GM06990 (cell line): ENCODE results near the gene TRIM41.
"Not testable (repeated sequence)": the region's sequence is repeated elsewhere in the genome, so short reads cannot be mapped to it uniquely, and the experiment has no call there.

Experiments
- DNase-seq: peaks from one replicate; pipeline ENCODE4 v3.0.0-alpha.2; 2011; ENCODE audit not compliant: insufficient read length; ENCODE audit errors: extremely low read depth
- H3K27me3 ChIP-seq: replicated peaks from 2 replicates; pipeline ENCODE4 v1.6.0; 2011; ENCODE audit warnings: low read length; ENCODE audit not compliant: control insufficient read depth, insufficient read depth
- H3K36me3 ChIP-seq: 2 replicates; pipeline ENCODE4 v1.5.1; 2011; ENCODE audit warnings: low read length; ENCODE audit not compliant: control insufficient read depth, insufficient read depth
- H3K4me3 ChIP-seq: replicated peaks from 2 replicates; pipeline ENCODE4 v1.5.1; 2011; ENCODE audit warnings: low read depth, mild to moderate bottlenecking, control low read depth, low read length
- CTCF ChIP-seq: IDR thresholded peaks from 2 replicates; pipeline ENCODE4 v1.5.1; 2011; ENCODE audit warnings: low read length, control low read depth, mild to moderate bottlenecking, inconsistent platforms; ENCODE audit not compliant: insufficient read depth, poor library complexity, severe bottlenecking

The TRIM41 gene

GRCh38 chr5:181281984-181282316 lies 58.9 kb downstream of the TRIM41 start:
- no peak for TF ChIP-seq CTCF
- Histone ChIP-seq H3K36me3 (no peaks in the 10 kb centered on the region), H3K27me3 (no peaks in the 10 kb centered on the region), H3K4me3 (no peak overlapping the region)
- no peak for DNase-seq

DNA sequence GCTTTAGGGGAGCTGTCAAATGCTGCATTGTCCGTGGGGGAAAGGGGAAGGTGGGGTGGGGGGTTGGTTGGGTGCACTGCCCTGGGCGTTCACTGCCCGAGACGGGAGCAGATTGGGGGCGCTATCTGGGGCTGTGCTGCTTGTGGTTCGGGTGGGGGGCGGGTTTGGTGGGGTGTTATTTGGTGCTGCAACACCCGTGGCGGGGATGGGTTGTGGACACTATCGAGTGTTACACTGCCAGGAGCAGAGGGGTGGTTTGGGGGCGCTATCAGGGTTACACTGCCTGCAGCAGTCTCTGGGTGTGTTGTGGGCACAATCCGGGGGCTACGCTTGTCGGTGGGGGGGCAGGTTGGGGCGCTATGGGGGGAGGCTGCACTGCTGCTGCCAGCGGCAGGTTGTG lies 59.3 kb downstream of the TRIM41 start:
- H3K27me3 ChIP-seq, DNase-seq, H3K36me3 ChIP-seq, H3K4me3 ChIP-seq: not testable (repeated sequence)

- H3K4me3 ChIP-seq: no peak overlapping the region
- no peak for DNase-seq
- H3K36me3 ChIP-seq: no peaks in the 10 kb centered on the region
- no peak for TF ChIP-seq CTCF
- H3K27me3 ChIP-seq: no peaks in the 10 kb centered on the region
These were observed 59.8 kb downstream of the TRIM41 start for GRCh38 chr5:181282874-181283273.

DNA sequence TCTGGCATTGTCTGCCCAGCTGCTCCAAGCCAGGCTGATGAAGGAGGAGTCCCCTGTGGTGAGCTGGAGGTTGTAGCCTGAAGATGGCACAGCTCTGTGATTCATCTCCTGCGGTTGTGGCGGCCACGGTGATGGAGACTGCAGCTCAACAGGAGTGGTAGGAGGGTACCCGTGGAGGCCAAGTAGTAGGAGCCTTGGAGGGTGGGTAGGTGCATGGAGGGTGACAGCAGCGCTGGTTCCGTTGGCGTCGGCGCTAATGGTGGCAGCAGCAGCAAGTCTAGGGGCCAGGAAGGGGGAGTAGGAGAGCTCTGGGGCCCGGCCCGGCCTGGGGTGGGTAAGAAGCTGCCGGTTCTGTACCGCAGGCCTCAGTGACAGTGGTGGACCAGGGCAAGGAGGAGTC lies 60.3 kb downstream of the TRIM41 start:
- Histone ChIP-seq H3K4me3 (no peak overlapping the region), H3K27me3 (no peaks in the 10 kb centered on the region), H3K36me3 (no peaks in the 10 kb centered on the region)
- no peak for DNase-seq
- TF ChIP-seq CTCF: no peak

DNA sequence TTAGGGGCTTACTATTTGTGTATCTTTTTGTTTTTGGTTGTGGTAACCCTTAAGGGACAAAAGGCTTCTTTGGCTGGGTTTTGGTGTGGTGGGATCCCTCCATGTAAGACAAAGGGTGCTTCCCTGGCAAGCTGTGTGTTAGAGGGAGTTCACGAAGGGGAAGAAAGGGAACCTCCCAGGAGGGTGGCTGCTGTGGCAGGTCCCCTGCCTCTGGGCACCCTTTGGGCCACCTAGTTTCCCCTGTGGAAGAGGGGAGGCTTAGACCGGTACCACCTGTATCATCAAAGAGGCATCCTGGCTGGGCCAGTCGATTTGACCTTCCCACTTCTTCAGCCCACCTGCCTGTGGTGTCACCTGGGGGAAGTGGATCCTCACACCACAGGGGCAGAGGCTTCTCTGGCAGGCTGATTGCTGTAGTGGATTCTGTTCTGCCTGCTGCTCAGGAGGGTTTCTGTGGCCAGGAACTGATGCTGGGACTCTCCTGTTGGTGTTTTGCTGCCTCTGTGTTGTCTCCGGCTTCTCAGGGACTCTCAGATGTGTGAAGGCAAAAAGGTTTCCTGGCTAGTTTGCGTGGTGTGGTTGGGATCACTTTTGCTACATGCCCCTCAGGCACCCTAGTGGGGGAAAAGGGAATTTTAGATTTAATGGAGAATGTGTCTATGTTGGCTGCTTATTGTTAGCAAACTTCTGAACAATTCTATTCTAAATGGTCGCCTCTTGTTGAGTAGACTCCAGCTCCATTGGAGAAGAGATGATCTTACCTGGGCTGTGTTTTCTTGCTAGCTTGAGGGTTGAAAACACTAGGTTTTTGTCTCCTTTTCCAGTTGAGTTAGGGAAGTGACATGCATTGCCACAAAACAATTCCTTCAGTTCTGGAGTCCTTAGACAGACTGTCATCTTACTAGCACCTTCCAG lies 61.0 kb downstream of the TRIM41 start:
- not testable (repeated sequence) for H3K4me3 ChIP-seq, H3K36me3 ChIP-seq, H3K27me3 ChIP-seq, DNase-seq
